Measurements from ENCODE around the gene BTF3.

GRCh38 chr5:73531356-73531755 lies 33.1 kb downstream of the BTF3 start:
- TF ChIP-seq, protein P1, sequence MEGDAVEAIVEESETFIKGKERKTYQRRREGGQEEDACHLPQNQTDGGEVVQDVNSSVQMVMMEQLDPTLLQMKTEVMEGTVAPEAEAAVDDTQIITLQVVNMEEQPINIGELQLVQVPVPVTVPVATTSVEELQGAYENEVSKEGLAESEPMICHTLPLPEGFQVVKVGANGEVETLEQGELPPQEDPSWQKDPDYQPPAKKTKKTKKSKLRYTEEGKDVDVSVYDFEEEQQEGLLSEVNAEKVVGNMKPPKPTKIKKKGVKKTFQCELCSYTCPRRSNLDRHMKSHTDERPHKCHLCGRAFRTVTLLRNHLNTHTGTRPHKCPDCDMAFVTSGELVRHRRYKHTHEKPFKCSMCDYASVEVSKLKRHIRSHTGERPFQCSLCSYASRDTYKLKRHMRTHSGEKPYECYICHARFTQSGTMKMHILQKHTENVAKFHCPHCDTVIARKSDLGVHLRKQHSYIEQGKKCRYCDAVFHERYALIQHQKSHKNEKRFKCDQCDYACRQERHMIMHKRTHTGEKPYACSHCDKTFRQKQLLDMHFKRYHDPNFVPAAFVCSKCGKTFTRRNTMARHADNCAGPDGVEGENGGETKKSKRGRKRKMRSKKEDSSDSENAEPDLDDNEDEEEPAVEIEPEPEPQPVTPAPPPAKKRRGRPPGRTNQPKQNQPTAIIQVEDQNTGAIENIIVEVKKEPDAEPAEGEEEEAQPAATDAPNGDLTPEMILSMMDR (IDR thresholded peaks at IDR 0.05; ENCODE audit: low read length), result no peak
- TF ChIP-seq EZH2 (IDR thresholded peaks at IDR 0.05; ENCODE audit: borderline replicate concordance, low read length), result no peak

Measured in OCI-LY1 (cell line).